Measurements from ENCODE around the gene SH3BP1. TPM values are rescaled to one million over a fixed set of nuclear protein-coding genes. Genes with fewer than 3 reads are reported as not detected.

The SH3BP1 gene
- total and polyA plus RNA-seq, 2 donors from 2014 or later = 2.2 to 12.8 TPM

- no peak for FAIRE-seq
- no peak for TF ChIP-seq CTCF (IDR thresholded peaks at IDR 0.05; ENCODE audit: borderline replicate concordance, extremely low read depth, insufficient read depth)
Observed at GRCh38 chr22:37641561-37641949, 2.1 kb downstream of the SH3BP1 start.

DNA sequence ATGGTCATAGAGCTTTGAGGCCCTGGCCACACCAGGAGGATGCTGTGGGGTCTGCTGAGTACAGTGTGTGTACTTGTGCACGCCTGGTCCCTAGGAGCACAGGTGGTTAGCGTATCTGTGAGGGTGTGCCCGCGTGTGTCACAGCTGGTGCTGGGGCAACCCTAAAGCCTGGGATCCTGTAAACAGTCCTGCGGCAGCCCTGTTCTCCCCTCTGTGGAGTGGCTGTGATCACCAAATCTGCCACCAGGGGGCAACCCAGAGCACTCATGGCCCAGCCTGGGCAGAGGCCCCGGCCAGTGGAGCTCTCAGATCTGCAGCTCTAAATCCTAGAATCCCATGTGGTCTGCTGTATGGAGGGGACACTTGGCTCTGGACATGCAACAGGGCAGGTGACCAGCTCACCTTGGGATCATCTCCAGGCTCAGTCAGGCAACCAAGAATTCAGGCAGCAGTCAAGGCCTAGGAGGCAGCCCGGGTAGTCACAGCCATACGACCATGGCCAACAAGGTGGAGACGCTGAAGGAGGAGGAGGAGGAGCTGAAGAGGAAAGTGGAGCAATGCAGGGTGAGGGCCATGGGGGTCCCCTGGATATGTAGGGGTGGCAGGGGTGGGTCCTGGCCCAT is 3.9 kb downstream of the SH3BP1 start:
- intact Hi-C loops (cut with DNase I) = loop anchor here (5.0 to 10.0 kb wide), 2 partner anchors 39 to 151 kb away; no protein-coding TSS in a partner anchor
- Histone ChIP-seq H3K9ac (ENCODE audit: low read length in 3 of 3) (no peak overlapping the region), H3K27me3 (ENCODE audit: control insufficient read depth, insufficient read depth, low read length) (no peaks in the 10 kb centered on the region), H3K4me1 (ENCODE audit: control insufficient read depth in 2 of 3, insufficient read depth in 2 of 3, low read depth in 1 of 3, low read length in 3 of 3) (peaks cover 0 to 14% (median 0%) of the 10 kb centered on the region in 3 donors), H3K4me3 (ENCODE audit: low read length in 3 of 3) (no peak overlapping the region), H3K9me3 (ENCODE audit: control insufficient read depth in 2 of 3, insufficient read depth in 1 of 3, low read length in 3 of 3) (no peaks in the 10 kb centered on the region), H3K27ac (ENCODE audit: low read depth in 2 of 2, low read length in 2 of 2) (no peak overlapping the region), H3K36me3 (ENCODE audit: control insufficient read depth in 2 of 3, insufficient read depth in 3 of 3, low read length in 3 of 3) (no peaks in the 10 kb centered on the region)
- DNase-seq = peak; percentile 85 to 93 (median 88)
- TF ChIP-seq CTCF (IDR thresholded peaks at IDR 0.05; ENCODE audit: borderline replicate concordance, extremely low read depth, insufficient read depth) = peak; percentile 90
- no peak for FAIRE-seq

More at GRCh38 chr22:37641561-37641949, 2.1 kb downstream of the SH3BP1 start:
- H3K27me3 ChIP-seq (ENCODE audit: control insufficient read depth, insufficient read depth, low read length) = no peaks in the 10 kb centered on the region
- no peak for DNase-seq
- no peaks in the 10 kb centered on the region for H3K36me3 ChIP-seq (ENCODE audit: control insufficient read depth in 2 of 3, insufficient read depth in 3 of 3, low read length in 3 of 3)
- no peak overlapping the region for H3K27ac ChIP-seq (ENCODE audit: low read depth in 2 of 2, low read length in 2 of 2)
- no peak overlapping the region for H3K9ac ChIP-seq (ENCODE audit: low read length in 3 of 3)
- intact Hi-C loops (cut with DNase I) = loop anchor here (5.0 to 10.0 kb wide), 2 partner anchors 41 to 153 kb away; no protein-coding TSS in a partner anchor
- H3K4me1 ChIP-seq (ENCODE audit: control insufficient read depth in 2 of 3, insufficient read depth in 2 of 3, low read depth in 1 of 3, low read length in 3 of 3) = peaks cover 0 to 14% (median 0%) of the 10 kb centered on the region in 3 donors
- no peak overlapping the region for H3K4me3 ChIP-seq (ENCODE audit: low read length in 3 of 3)
- H3K9me3 ChIP-seq (ENCODE audit: control insufficient read depth in 2 of 3, insufficient read depth in 1 of 3, low read length in 3 of 3) = no peaks in the 10 kb centered on the region

GRCh38 chr22:37647317-37647716 is 7.8 kb downstream of the SH3BP1 start:
- no peak for DNase-seq
- no peak for TF ChIP-seq CTCF (IDR thresholded peaks at IDR 0.05; ENCODE audit: borderline replicate concordance, extremely low read depth, insufficient read depth)
- intact Hi-C loops (cut with DNase I) = loop anchor here (10.0 kb wide), 1 partner anchor 147 kb away; no protein-coding TSS in a partner anchor
- no peaks in the 10 kb centered on the region for H3K27me3 ChIP-seq (ENCODE audit: control insufficient read depth, insufficient read depth, low read length)
- no peaks in the 10 kb centered on the region for H3K36me3 ChIP-seq (ENCODE audit: control insufficient read depth in 2 of 3, insufficient read depth in 3 of 3, low read length in 3 of 3)
- H3K4me1 ChIP-seq (ENCODE audit: control insufficient read depth in 2 of 3, insufficient read depth in 2 of 3, low read depth in 1 of 3, low read length in 3 of 3) = peaks cover 0 to 2% (median 0%) of the 10 kb centered on the region in 3 donors
- no peak overlapping the region for H3K4me3 ChIP-seq (ENCODE audit: low read length in 3 of 3)
- no peak for FAIRE-seq
- no peak overlapping the region for H3K9ac ChIP-seq (ENCODE audit: low read length in 3 of 3)
- H3K9me3 ChIP-seq (ENCODE audit: control insufficient read depth in 2 of 3, insufficient read depth in 1 of 3, low read length in 3 of 3) = no peaks in the 10 kb centered on the region
- H3K27ac ChIP-seq (ENCODE audit: low read depth in 2 of 2, low read length in 2 of 2) = no peak overlapping the region
